OCI-M1 (cell line): ENCODE measurements around the gene BIRC6.
A peak's percentile ranks its signal among the peaks of the same experiment; 100 is the strongest.

Experiments used
- DNase-seq: peaks from one replicate; lab custom pipeline; 2025; lab: John Stamatoyannopoulos, UW

Gene BIRC6

GRCh38 chr2:32372519-32373182 lies 15.8 kb downstream of the BIRC6 start:
- DNase-seq: no peak

DNA sequence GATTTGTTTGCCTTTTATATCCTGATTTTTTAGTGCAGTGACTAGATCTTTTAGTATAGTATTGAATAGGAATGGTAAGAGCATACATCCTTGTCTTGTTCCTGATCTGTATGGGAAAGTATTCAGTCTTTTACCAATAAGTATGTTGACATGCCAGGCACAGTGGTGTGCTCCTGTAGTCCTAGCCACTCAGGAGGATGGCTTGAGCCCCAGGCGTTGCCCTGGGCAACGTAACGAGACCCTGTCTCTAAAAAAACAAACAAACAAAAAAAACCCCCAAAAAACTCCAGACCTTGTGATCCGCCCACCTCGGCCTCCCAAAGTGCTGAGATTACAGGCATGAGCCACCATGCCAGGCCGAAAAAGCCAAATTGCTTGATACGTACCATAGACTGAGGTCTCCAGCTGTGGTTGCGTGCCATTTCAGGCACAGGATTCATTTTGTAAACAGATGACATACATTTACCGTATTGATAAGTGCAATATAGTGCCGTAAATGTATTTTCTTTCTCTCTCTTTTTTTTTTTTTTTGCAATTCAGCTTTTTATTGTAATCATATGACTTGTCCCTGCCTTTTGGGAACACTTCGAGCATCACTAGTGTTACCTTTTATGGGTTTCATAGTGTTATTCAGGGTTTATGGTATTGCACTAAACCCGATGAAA lies 18.5 kb downstream of the BIRC6 start:
- no peak for DNase-seq

DNA sequence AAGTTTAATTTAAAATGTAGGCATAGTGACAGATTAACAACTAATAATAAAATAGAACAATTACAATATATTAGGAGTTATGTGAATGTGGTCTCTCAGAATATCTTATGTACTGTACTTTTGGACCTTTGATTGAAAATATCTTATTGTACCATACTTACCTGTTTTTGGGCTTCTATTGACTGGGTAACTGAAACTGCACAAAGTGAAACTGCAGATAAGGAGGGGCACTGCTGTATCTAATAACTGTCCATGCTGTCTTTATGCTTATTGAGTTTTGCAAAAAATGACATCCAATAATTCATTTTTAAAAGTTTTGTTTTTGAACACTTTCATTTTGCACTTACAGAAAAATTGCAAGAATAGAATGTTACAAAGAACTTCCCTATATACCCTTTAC lies 19.9 kb downstream of the BIRC6 start:
- peak; percentile 16 for DNase-seq

GRCh38 chr2:32377928-32378327 lies 21.1 kb downstream of the BIRC6 start:
- DNase-seq: no peak

- no peak for DNase-seq
Observed at GRCh38 chr2:32379352-32379751, 22.5 kb downstream of the BIRC6 start.

DNA sequence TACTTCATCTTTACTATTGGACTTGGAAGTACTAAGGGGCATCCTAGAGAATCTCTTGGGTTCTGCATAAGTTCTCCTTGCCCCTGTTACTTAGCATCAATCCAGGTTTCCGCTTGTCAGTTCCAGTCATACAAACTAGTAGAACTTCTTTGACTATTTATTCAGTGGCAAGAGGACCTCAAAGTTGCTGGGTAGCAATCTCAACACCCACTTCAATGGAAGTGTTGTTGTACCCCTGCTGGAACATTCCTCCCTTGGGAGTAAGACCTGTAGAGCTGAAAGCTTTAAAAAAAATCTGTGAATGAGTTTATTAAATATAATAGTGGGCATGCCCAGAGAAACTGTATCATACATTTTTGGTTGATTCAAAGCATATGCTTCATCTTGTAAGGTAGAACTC lies 27.0 kb downstream of the BIRC6 start:
- no peak for DNase-seq

DNA sequence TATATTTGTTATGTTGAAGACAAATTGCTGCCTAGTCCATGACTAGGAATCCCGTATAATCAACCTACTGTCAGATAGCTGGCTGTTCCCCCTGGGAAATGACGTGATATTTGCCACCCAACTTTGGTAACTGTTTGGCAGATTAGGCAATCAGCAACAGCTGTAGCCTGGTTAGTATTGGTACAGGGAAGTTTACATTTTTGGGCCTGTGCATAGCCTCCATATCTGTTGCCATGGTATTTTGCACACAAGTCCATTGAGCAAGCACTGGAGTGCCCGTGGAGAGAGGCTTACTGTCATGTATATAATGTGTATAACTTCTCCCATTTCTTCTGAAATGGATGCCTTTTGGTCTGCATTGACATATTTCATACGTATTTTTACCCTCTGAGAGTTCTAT lies 27.7 kb downstream of the BIRC6 start:
- DNase-seq: no peak

DNA sequence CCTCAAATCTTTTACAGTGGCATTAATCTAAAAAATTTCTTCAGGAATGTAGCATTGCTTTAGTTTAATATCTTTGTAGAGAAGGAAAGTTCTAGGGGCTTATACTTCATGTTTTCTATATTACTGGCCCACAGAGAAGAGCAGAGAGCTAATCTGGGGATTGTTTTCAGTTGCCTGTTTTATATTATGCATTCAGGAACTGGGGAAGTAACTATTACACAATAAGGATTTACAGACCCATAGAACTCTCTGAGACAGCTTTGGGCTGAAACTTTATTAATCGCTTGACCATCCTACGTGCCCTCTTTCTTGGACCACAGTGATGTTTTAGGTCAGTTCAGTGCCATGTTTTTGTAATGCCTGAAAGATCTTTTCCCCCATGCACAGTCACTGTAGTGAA lies 29.9 kb downstream of the BIRC6 start:
- DNase-seq: no peak

DNA sequence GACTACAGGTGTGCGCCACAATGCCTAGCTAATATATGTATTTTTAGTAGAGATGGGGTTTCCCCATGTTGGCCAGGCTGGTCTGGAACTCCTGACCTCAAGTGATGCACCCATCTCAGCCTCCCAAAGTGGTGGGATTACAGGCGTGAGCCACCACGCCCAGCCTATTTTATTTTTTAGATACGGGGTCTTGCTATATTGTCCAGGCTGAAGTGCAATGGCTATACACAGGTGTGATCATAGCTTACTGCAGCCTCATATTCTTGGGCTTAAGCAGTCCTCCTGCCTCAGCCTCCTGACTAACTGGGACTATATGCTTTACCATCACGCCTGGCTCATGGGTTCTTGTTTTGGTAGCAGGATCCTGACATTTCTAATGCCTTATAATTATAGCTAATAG lies 42.4 kb downstream of the BIRC6 start:
- DNase-seq: no peak

GRCh38 chr2:32402091-32402490 lies 45.3 kb downstream of the BIRC6 start:
- no peak for DNase-seq

DNA sequence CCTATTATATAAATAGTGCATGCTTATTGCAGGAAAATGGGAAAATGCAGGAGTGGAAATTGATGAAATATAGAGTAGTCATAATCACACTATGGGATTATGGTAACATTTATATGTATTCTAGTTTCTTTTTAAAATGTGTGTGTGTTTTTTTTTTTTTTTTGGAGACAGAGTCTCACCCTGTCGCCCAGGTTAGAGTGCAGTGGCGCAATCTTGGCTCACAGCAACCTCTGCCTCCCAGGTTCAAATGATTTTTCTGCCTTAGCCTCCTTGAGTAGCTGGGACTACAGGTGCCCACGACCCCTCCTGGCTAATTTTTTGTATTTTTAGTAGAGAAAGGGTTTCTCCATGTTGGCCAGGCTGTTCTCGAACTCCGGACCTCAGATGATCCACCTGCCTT lies 47.0 kb downstream of the BIRC6 start:
- no peak for DNase-seq

- no peak for DNase-seq
Observed at GRCh38 chr2:32404691-32405090, 47.9 kb downstream of the BIRC6 start.

- DNase-seq: no peak
Observed at GRCh38 chr2:32416519-32416918, 59.7 kb downstream of the BIRC6 start.

- no peak for DNase-seq
Observed at GRCh38 chr2:32417659-32418058, 60.8 kb downstream of the BIRC6 start.

- no peak for DNase-seq
Observed at GRCh38 chr2:32418778-32419177, 62.0 kb downstream of the BIRC6 start.

GRCh38 chr2:32422133-32422532 lies 65.3 kb downstream of the BIRC6 start:
- DNase-seq: no peak

- DNase-seq: no peak
Observed at GRCh38 chr2:32423536-32423935, 66.7 kb downstream of the BIRC6 start.

- no peak for DNase-seq
Observed at GRCh38 chr2:32424739-32425138, 67.9 kb downstream of the BIRC6 start.

- DNase-seq: no peak
Observed at GRCh38 chr2:32425719-32426141, 68.9 kb downstream of the BIRC6 start.

GRCh38 chr2:32427672-32428610 lies 71.1 kb downstream of the BIRC6 start:
- no peak for DNase-seq

- DNase-seq: no peak
Observed at GRCh38 chr2:32430804-32431203, 74.0 kb downstream of the BIRC6 start.

GRCh38 chr2:32436150-32436549 lies 79.3 kb downstream of the BIRC6 start:
- no peak for DNase-seq

DNA sequence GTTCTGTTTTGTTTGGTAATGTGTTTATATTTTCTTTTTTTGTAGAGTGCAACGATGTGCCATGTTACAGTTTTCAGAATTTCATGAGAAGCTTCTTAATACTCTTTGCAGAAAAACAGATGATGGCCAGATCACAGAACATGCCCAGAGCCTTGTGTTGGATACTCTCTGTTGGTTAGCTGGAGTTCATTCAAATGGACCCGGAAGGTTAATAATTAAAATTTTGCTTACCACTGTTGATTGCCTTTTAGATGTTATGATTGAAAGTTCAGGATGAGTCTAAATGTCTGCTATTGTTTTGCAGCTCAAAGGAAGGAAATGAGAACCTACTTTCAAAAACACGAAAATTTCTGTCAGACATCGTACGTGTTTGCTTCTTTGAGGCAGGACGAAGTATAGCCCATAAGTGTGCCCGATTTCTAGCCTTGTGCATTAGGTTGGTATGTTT lies 85.2 kb downstream of the BIRC6 start:
- no peak for DNase-seq
